ENCODE results near the gene XXYLT1.

The XXYLT1 gene

DNA sequence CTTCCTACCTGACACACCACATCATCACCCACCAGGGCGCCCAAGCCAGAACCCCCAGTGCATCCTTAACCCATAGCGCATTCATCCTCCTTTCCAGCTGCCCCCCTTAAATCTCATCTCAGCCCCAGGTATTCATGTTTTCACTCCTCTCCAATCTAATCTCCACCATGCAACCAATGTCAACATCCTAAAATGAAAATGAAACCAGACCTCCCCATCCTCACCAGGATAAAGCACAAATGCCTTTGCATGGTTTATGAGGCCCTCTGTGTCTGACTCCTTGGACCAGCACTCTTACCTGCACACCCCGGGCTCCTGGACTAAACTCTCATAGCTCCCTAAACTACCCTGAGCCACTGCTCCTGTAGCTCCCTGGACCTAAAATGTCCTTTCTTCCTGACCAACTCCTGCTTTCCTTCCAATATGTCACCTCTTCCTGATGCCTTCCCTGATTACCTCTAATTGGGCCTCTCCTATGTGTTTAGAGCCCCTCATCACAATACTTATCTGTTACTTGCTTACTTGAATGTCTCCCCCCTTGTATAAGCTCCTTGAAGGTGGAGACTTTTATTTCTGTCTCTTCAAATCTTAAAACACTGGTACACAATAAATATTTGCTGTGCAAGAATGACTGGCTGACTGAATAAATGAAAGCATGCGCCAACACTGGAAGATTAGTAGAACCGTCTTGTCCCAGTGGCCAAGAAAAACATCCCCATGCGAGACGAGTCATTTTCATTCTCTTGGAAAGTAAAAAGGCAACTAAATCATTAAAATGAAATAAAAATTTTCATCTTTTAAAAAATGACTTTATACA is 142.5 kb downstream of the XXYLT1 start:
- Histone ChIP-seq H3K27ac (ENCODE audit: low read length, poor library complexity, severe bottlenecking) (no peak overlapping the region), H3K4ac (ENCODE audit: low read depth in 1 of 2, low read length in 2 of 2) (no peak overlapping the region), H3K9ac (ENCODE audit: low read length) (no peak overlapping the region), H4K8ac (ENCODE audit: low read length) (no peak overlapping the region), H2BK12ac (ENCODE audit: low read length in 2 of 2) (no peak overlapping the region), H3K14ac (ENCODE audit: low read length in 2 of 2) (no peak overlapping the region), H2BK5ac (ENCODE audit: low read depth, low read length, poor library complexity, severe bottlenecking) (no peak overlapping the region), H3K23ac (ENCODE audit: low read length in 2 of 2) (no peak overlapping the region), H2BK15ac (ENCODE audit: low read depth, poor library complexity, severe bottlenecking) (no peak overlapping the region), H3K4me2 (ENCODE audit: low read length, poor library complexity, severe bottlenecking) (no peak overlapping the region), H3K9me3 (ENCODE audit: control insufficient read depth, low read length) (no peaks in the 10 kb centered on the region), H2AK5ac (ENCODE audit: low read length, severe bottlenecking) (no peak overlapping the region), H3K4me1 (ENCODE audit: control insufficient read depth, insufficient read depth, low read depth, low read length) (no peaks in the 10 kb centered on the region), H3K18ac (ENCODE audit: low read depth in 1 of 2, low read length in 2 of 2) (no peak overlapping the region), H2AFZ (ENCODE audit: low read depth, low read length) (no peak overlapping the region), H3K36me3 (ENCODE audit: control insufficient read depth in 1 of 2, insufficient read depth in 2 of 2, low read depth in 1 of 2, low read length in 2 of 2) (no peaks in the 10 kb centered on the region), H3K4me3 (ENCODE audit: insufficient read depth in 1 of 2, low read depth in 1 of 2, low read length in 2 of 2) (no peak overlapping the region), H4K91ac (ENCODE audit: low read length) (no peak overlapping the region), H2BK120ac (ENCODE audit: low read depth, low read length) (no peak overlapping the region), H3K79me1 (replicated peaks; ENCODE audit: low read length, poor library complexity, severe bottlenecking) (peaks cover 8% of the 10 kb centered on the region), H3K27me3 (ENCODE audit: control insufficient read depth in 1 of 2, insufficient read depth in 1 of 2, low read length in 2 of 2) (no peaks in the 10 kb centered on the region)
- DNase-seq: no peak
- 88% methylated on average over 5 of the region's 7 CpGs for WGBS

GRCh38 chr3:195126056-195126605 is 144.8 kb downstream of the XXYLT1 start:
- Histone ChIP-seq H3K4me2 (ENCODE audit: low read length, poor library complexity, severe bottlenecking) (no peak overlapping the region), H2BK15ac (ENCODE audit: low read depth, poor library complexity, severe bottlenecking) (no peak overlapping the region), H2BK12ac (ENCODE audit: low read length in 2 of 2) (no peak overlapping the region), H3K79me1 (replicated peaks; ENCODE audit: low read length, poor library complexity, severe bottlenecking) (peaks cover 17% of the 10 kb centered on the region), H4K8ac (ENCODE audit: low read length) (no peak overlapping the region), H3K4ac (ENCODE audit: low read depth in 1 of 2, low read length in 2 of 2) (no peak overlapping the region), H3K14ac (ENCODE audit: low read length in 2 of 2) (no peak overlapping the region), H3K18ac (ENCODE audit: low read depth in 1 of 2, low read length in 2 of 2) (no peak overlapping the region), H3K27ac (ENCODE audit: low read length, poor library complexity, severe bottlenecking) (no peak overlapping the region), H3K23ac (ENCODE audit: low read length in 2 of 2) (no peak overlapping the region), H3K36me3 (ENCODE audit: control insufficient read depth in 1 of 2, insufficient read depth in 2 of 2, low read depth in 1 of 2, low read length in 2 of 2) (no peaks in the 10 kb centered on the region), H3K9me3 (ENCODE audit: control insufficient read depth, low read length) (no peaks in the 10 kb centered on the region), H3K4me3 (ENCODE audit: insufficient read depth in 1 of 2, low read depth in 1 of 2, low read length in 2 of 2) (no peak overlapping the region), H4K91ac (ENCODE audit: low read length) (no peak overlapping the region), H3K27me3 (ENCODE audit: control insufficient read depth in 1 of 2, insufficient read depth in 1 of 2, low read length in 2 of 2) (no peaks in the 10 kb centered on the region), H3K4me1 (ENCODE audit: control insufficient read depth, insufficient read depth, low read depth, low read length) (no peaks in the 10 kb centered on the region), H2AK5ac (ENCODE audit: low read length, severe bottlenecking) (no peak overlapping the region), H2BK120ac (ENCODE audit: low read depth, low read length) (no peak overlapping the region), H2BK5ac (ENCODE audit: low read depth, low read length, poor library complexity, severe bottlenecking) (no peak overlapping the region), H3K9ac (ENCODE audit: low read length) (no peak overlapping the region), H2AFZ (ENCODE audit: low read depth, low read length) (no peak overlapping the region)
- no peak for DNase-seq
- WGBS: 98% methylated on average over 13 of the region's 14 CpGs

GRCh38 chr3:195125646-195126045 is 145.3 kb downstream of the XXYLT1 start:
- Histone ChIP-seq H3K27ac (ENCODE audit: low read length, poor library complexity, severe bottlenecking) (no peak overlapping the region), H2BK120ac (ENCODE audit: low read depth, low read length) (no peak overlapping the region), H3K4ac (ENCODE audit: low read depth in 1 of 2, low read length in 2 of 2) (no peak overlapping the region), H3K18ac (ENCODE audit: low read depth in 1 of 2, low read length in 2 of 2) (no peak overlapping the region), H2AK5ac (ENCODE audit: low read length, severe bottlenecking) (no peak overlapping the region), H3K4me1 (ENCODE audit: control insufficient read depth, insufficient read depth, low read depth, low read length) (peaks cover 3% of the 10 kb centered on the region), H3K14ac (ENCODE audit: low read length in 2 of 2) (no peak overlapping the region), H3K9ac (ENCODE audit: low read length) (no peak overlapping the region), H2BK12ac (ENCODE audit: low read length in 2 of 2) (no peak overlapping the region), H3K27me3 (ENCODE audit: control insufficient read depth in 1 of 2, insufficient read depth in 1 of 2, low read length in 2 of 2) (no peaks in the 10 kb centered on the region), H2BK5ac (ENCODE audit: low read depth, low read length, poor library complexity, severe bottlenecking) (no peak overlapping the region), H3K4me3 (ENCODE audit: insufficient read depth in 1 of 2, low read depth in 1 of 2, low read length in 2 of 2) (no peak overlapping the region), H4K8ac (ENCODE audit: low read length) (no peak overlapping the region), H3K4me2 (ENCODE audit: low read length, poor library complexity, severe bottlenecking) (no peak overlapping the region), H3K23ac (ENCODE audit: low read length in 2 of 2) (no peak overlapping the region), H3K79me1 (replicated peaks; ENCODE audit: low read length, poor library complexity, severe bottlenecking) (peaks cover 15% of the 10 kb centered on the region), H2AFZ (ENCODE audit: low read depth, low read length) (no peak overlapping the region), H2BK15ac (ENCODE audit: low read depth, poor library complexity, severe bottlenecking) (no peak overlapping the region), H3K36me3 (ENCODE audit: control insufficient read depth in 1 of 2, insufficient read depth in 2 of 2, low read depth in 1 of 2, low read length in 2 of 2) (no peaks in the 10 kb centered on the region), H3K9me3 (ENCODE audit: control insufficient read depth, low read length) (no peaks in the 10 kb centered on the region), H4K91ac (ENCODE audit: low read length) (no peak overlapping the region)
- 98% methylated on average over 11 of the region's 11 CpGs for WGBS
- DNase-seq: no peak

DNA sequence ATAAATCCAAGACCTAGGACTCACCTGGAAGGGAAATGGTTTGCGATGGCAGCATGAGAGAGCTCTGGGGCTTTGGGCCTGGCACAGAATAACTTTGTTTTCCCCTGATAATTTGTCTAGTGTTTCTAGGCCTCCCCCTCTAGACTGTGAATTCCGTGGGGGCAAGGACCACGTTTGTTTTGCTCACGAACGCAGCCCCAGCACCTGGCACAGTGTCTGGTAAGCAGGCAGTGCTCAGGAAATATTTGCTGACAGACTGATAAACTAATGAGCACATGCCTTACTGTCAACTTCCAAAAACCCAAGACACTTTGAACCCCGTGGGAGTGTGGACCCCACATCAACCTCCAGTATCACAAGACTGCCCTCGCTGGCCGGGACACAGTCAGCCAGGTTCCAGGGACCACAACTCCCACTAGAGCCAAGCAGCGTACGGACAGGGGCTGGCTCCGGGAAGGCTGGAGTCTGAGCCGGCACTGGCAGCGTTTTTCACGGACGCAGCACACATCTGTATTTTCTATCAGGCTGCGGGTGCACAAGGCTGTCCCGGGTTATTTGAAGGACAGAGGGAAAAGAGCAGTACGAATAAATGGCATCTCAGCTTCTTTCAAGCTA is 146.5 kb downstream of the XXYLT1 start:
- Histone ChIP-seq H3K23ac (ENCODE audit: low read length in 2 of 2) (no peak overlapping the region), H3K4me1 (ENCODE audit: control insufficient read depth, insufficient read depth, low read depth, low read length) (peaks cover 7% of the 10 kb centered on the region), H2AFZ (ENCODE audit: low read depth, low read length) (no peak overlapping the region), H3K27ac (ENCODE audit: low read length, poor library complexity, severe bottlenecking) (no peak overlapping the region), H3K79me1 (replicated peaks; ENCODE audit: low read length, poor library complexity, severe bottlenecking) (peaks cover 16% of the 10 kb centered on the region), H4K8ac (ENCODE audit: low read length) (no peak overlapping the region), H3K9me3 (ENCODE audit: control insufficient read depth, low read length) (no peaks in the 10 kb centered on the region), H4K91ac (ENCODE audit: low read length) (no peak overlapping the region), H3K4me2 (ENCODE audit: low read length, poor library complexity, severe bottlenecking) (no peak overlapping the region), H3K4ac (ENCODE audit: low read depth in 1 of 2, low read length in 2 of 2) (no peak overlapping the region), H3K9ac (ENCODE audit: low read length) (no peak overlapping the region), H2BK120ac (ENCODE audit: low read depth, low read length) (no peak overlapping the region), H3K14ac (ENCODE audit: low read length in 2 of 2) (no peak overlapping the region), H3K27me3 (ENCODE audit: control insufficient read depth in 1 of 2, insufficient read depth in 1 of 2, low read length in 2 of 2) (no peaks in the 10 kb centered on the region), H3K18ac (ENCODE audit: low read depth in 1 of 2, low read length in 2 of 2) (no peak overlapping the region), H3K36me3 (ENCODE audit: control insufficient read depth in 1 of 2, insufficient read depth in 2 of 2, low read depth in 1 of 2, low read length in 2 of 2) (no peaks in the 10 kb centered on the region), H3K4me3 (ENCODE audit: insufficient read depth in 1 of 2, low read depth in 1 of 2, low read length in 2 of 2) (no peak overlapping the region), H2AK5ac (ENCODE audit: low read length, severe bottlenecking) (no peak overlapping the region), H2BK5ac (ENCODE audit: low read depth, low read length, poor library complexity, severe bottlenecking) (no peak overlapping the region), H2BK15ac (ENCODE audit: low read depth, poor library complexity, severe bottlenecking) (no peak overlapping the region), H2BK12ac (ENCODE audit: low read length in 2 of 2) (peak overlapping the region in 1 of 2 experiments; percentile 2)
- 90% methylated on average over 16 of the region's 18 CpGs for WGBS
- no peak for DNase-seq
